ENCODE measurements around the gene BCL2L15.

Gene BCL2L15

GRCh38 chr1:113918243-113918642 is 30.9 kb upstream of the BCL2L15 start:
- no peak for DNase-seq (ENCODE audit: low spot score)
- Histone ChIP-seq H3K4me3 (no peak overlapping the region), H3K27ac (no peak overlapping the region)
- TF ChIP-seq CTCF (IDR thresholded peaks at IDR 0.05), result no peak

GRCh38 chr1:113917400-113918082 is 30.2 kb upstream of the BCL2L15 start:
- Histone ChIP-seq H3K4me3 (no peak overlapping the region), H3K27ac (no peak overlapping the region)
- DNase-seq (ENCODE audit: low spot score), result no peak
- TF ChIP-seq CTCF (IDR thresholded peaks at IDR 0.05), result no peak

- DNase-seq (ENCODE audit: low spot score), result no peak
- Histone ChIP-seq H3K27ac (no peak overlapping the region), H3K4me3 (no peak overlapping the region)
- TF ChIP-seq CTCF (IDR thresholded peaks at IDR 0.05), result no peak
These were observed 29.6 kb upstream of the BCL2L15 start for GRCh38 chr1:113916974-113917373.

- H3K27ac ChIP-seq, result no peak overlapping the region
- no peak overlapping the region for H3K4me3 ChIP-seq
- DNase-seq (ENCODE audit: low spot score), result no peak
- TF ChIP-seq CTCF (IDR thresholded peaks at IDR 0.05), result no peak
These were observed 26.7 kb upstream of the BCL2L15 start for GRCh38 chr1:113913887-113914664.

- Histone ChIP-seq H3K27ac (peak overlapping the region; percentile 87 to 89), H3K4me3 (peak overlapping the region; percentile 42)
- no peak for TF ChIP-seq CTCF (IDR thresholded peaks at IDR 0.05)
- DNase-seq (ENCODE audit: low spot score), result no peak
These were observed 25.9 kb upstream of the BCL2L15 start for GRCh38 chr1:113913312-113913668.

GRCh38 chr1:113912594-113913311 is 25.4 kb upstream of the BCL2L15 start:
- H3K4me3 ChIP-seq, result peak overlapping the region; percentile 42
- TF ChIP-seq CTCF (IDR thresholded peaks at IDR 0.05), result no peak
- peak; percentile 81 for DNase-seq (ENCODE audit: low spot score)
- H3K27ac ChIP-seq, result peak overlapping the region; percentile 87 to 89
